GM12892 (cell line): ENCODE results near the gene CHST7.

Source experiments
- POLR2A ChIP-seq: IDR thresholded peaks from 2 replicates; pipeline ENCODE4 v1.6.1; 2011; ENCODE audit warnings: low read depth, low read length, control low read depth
- POLR2AphosphoS5 ChIP-seq: IDR thresholded peaks from 2 replicates; pipeline ENCODE4 v1.6.1; 2011; ENCODE audit warnings: low read depth, low read length, control low read depth
- TAF1 ChIP-seq: IDR thresholded peaks from 2 replicates; pipeline ENCODE4 v1.6.1; 2011; ENCODE audit warnings: low read depth, mild to moderate bottlenecking, control low read depth, low read length, borderline replicate concordance

DNA sequence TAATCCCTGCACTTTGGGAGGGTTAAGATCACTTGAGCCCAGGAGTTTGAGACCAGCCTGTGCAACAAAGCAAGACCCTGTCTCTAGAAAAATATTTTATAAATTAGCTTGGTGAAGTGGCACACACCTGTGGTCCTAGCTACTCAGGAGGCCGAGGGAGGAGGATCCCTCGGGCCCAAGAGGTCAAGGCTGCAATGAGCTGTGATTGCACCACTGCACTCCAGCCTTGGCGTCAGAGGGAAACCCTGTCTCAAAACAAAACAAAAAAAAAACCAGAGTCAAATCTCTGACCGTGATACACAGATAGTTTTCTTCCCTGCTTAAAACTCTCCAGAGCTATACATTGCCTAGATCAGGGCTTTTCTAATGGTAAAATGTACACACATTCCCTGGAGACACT is 53.5 kb downstream of the CHST7 start:
- TF ChIP-seq POLR2A (no peak), POLR2AphosphoS5 (no peak), TAF1 (no peak)
